SK-N-SH treated with all-trans-retinoic acid at 6 μM for 48 hours (cell line): ENCODE data around the gene GIPC2.

Source experiments
- ARNTL ChIP-seq: fragments of 450-650 bp; formaldehyde crosslinking; IDR thresholded peaks from 2 replicates; pipeline ENCODE4 v1.5.0; 2020; ENCODE audit warnings: low read depth, mild to moderate bottlenecking, moderate library complexity, borderline replicate concordance
- GLIS3 ChIP-seq: fragments of 250-450 bp; sonication (Bioruptor Pico); IDR thresholded peaks from 2 replicates; pipeline ENCODE4 v1.5.0; 2020; ENCODE audit warnings: mild to moderate bottlenecking, moderate library complexity
- ISL1 ChIP-seq: fragments of 250-450 bp; sonication (Bioruptor Pico); IDR thresholded peaks from 2 replicates; pipeline ENCODE4 v2.1.2; 2022; ENCODE audit warnings: mild to moderate bottlenecking, moderate library complexity
- RARB ChIP-seq: fragments of 250-450 bp; sonication (Bioruptor Pico); IDR thresholded peaks from 2 replicates; pipeline ENCODE4 v1.8.0; 2021; ENCODE audit warnings: mild to moderate bottlenecking, moderate library complexity
- TOX ChIP-seq: fragments of 250-450 bp; sonication (Bioruptor Pico); IDR thresholded peaks from 2 replicates; pipeline ENCODE4 v1.8.0; 2021; ENCODE audit warnings: mild to moderate bottlenecking, moderate library complexity, borderline replicate concordance
- ZC3H10 ChIP-seq: fragments of 250-450 bp; sonication (Bioruptor Pico); IDR thresholded peaks from 2 replicates; pipeline ENCODE4 v1.5.1; 2021; ENCODE audit warnings: mild to moderate bottlenecking, moderate library complexity
- ZFP3 ChIP-seq: fragments of 250-450 bp; sonication (Bioruptor Pico); IDR thresholded peaks from 2 replicates; pipeline ENCODE4 v1.5.0; 2020; ENCODE audit warnings: mild to moderate bottlenecking, moderate library complexity
- ZFP30 ChIP-seq: fragments of 450-650 bp; formaldehyde crosslinking; IDR thresholded peaks from 2 replicates; pipeline ENCODE4 v1.5.0; 2022; ENCODE audit warnings: mild to moderate bottlenecking, moderate library complexity
- TF ChIP-seq, protein P1 (sequence below): fragments of 250-450 bp; sonication (Bioruptor Pico); IDR thresholded peaks from 2 replicates; pipeline ENCODE4 v1.5.1; 2020; ENCODE audit warnings: low read depth, mild to moderate bottlenecking, moderate library complexity
- TF ChIP-seq, protein P2 (sequence below): fragments of 250-450 bp; sonication (Bioruptor Pico); IDR thresholded peaks from 2 replicates; pipeline ENCODE4 v1.8.0; 2020; ENCODE audit warnings: mild to moderate bottlenecking, moderate library complexity, borderline replicate concordance
- TF ChIP-seq, protein P3 (sequence below): fragments of 250-450 bp; sonication (Bioruptor Pico); IDR thresholded peaks from 2 replicates; pipeline ENCODE4 v1.8.0; 2021; ENCODE audit warnings: low read depth, mild to moderate bottlenecking, moderate library complexity, borderline replicate concordance

DNA sequence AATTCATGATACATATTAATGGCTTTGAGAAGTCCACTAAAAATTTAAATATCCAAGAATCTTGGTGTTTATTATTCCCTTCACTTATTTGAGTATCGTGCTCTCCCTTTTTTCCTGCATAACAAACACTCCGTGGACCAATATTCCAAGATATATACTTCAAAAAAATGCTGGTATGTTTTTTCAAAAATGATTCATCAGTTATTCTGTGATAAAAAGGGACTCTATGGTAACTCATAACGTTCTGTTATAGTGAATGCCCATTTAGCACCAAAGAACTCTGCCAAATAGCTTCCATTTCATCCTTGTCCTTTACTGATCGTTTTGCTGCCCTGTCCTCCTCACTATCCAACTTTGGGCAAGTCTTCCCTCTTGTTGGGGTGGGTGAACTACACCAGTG is 12.9 kb downstream of the GIPC2 start:
- TF ChIP-seq ARNTL (CRISPR knock-in tag) (no peak), TOX (CRISPR knock-in tag) (no peak), ZC3H10 (no peak), ZFP3 (CRISPR knock-in tag) (no peak), ISL1 (no peak), ZFP30 (CRISPR knock-in tag) (no peak), RARB (no peak), GLIS3 (no peak)
- TF ChIP-seq, protein P1, sequence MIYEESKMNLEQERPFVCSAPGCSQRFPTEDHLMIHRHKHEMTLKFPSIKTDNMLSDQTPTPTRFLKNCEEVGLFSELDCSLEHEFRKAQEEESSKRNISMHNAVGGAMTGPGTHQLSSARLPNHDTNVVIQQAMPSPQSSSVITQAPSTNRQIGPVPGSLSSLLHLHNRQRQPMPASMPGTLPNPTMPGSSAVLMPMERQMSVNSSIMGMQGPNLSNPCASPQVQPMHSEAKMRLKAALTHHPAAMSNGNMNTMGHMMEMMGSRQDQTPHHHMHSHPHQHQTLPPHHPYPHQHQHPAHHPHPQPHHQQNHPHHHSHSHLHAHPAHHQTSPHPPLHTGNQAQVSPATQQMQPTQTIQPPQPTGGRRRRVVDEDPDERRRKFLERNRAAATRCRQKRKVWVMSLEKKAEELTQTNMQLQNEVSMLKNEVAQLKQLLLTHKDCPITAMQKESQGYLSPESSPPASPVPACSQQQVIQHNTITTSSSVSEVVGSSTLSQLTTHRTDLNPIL (CRISPR knock-in tag) = no peak
- TF ChIP-seq, protein P2, sequence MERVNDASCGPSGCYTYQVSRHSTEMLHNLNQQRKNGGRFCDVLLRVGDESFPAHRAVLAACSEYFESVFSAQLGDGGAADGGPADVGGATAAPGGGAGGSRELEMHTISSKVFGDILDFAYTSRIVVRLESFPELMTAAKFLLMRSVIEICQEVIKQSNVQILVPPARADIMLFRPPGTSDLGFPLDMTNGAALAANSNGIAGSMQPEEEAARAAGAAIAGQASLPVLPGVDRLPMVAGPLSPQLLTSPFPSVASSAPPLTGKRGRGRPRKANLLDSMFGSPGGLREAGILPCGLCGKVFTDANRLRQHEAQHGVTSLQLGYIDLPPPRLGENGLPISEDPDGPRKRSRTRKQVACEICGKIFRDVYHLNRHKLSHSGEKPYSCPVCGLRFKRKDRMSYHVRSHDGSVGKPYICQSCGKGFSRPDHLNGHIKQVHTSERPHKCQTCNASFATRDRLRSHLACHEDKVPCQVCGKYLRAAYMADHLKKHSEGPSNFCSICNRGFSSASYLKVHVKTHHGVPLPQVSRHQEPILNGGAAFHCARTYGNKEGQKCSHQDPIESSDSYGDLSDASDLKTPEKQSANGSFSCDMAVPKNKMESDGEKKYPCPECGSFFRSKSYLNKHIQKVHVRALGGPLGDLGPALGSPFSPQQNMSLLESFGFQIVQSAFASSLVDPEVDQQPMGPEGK (CRISPR knock-in tag) = no peak
- TF ChIP-seq, protein P3, sequence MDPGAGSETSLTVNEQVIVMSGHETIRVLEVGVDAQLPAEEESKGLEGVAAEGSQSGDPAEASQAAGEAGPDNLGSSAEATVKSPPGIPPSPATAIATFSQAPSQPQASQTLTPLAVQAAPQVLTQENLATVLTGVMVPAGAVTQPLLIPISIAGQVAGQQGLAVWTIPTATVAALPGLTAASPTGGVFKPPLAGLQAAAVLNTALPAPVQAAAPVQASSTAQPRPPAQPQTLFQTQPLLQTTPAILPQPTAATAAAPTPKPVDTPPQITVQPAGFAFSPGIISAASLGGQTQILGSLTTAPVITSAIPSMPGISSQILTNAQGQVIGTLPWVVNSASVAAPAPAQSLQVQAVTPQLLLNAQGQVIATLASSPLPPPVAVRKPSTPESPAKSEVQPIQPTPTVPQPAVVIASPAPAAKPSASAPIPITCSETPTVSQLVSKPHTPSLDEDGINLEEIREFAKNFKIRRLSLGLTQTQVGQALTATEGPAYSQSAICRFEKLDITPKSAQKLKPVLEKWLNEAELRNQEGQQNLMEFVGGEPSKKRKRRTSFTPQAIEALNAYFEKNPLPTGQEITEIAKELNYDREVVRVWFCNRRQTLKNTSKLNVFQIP (CRISPR knock-in tag) = no peak
